ENCODE measurements around the gene LYZL1. TPM values are rescaled to one million over a fixed set of nuclear protein-coding genes. Genes with fewer than 3 reads are reported as not detected.

The LYZL1 gene
- total RNA-seq, 4 donors from 2014 or later: not detected

- ATAC-seq: no peak
- no peaks in the 10 kb centered on the region for H3K27me3 ChIP-seq
- TF ChIP-seq POLR2AphosphoS5 (IDR thresholded peaks at IDR 0.05) (no peak), EP300 (IDR thresholded peaks at IDR 0.05) (no peak), POLR2A (IDR thresholded peaks at IDR 0.05) (no peak), CTCF (IDR thresholded peaks at IDR 0.05) (no peak)
- H3K9me3 ChIP-seq: no peaks in the 10 kb centered on the region
- no peak overlapping the region for H3K4me3 ChIP-seq
- H3K36me3 ChIP-seq: no peaks in the 10 kb centered on the region
- H3K4me1 ChIP-seq: no peaks in the 10 kb centered on the region
- no peak overlapping the region for H3K27ac ChIP-seq
- 93 to 94% methylated on average over 2 to 3 of the region's 3 CpGs for WGBS, 2 donors (ENCODE audit: low coverage in 1 of 2)
These were observed 57.0 kb downstream of the LYZL1 start for GRCh38 chr10:29345910-29346209.

- 71% methylated on average over 8 of the region's 9 CpGs; no CpG with 5 or more reads in 1 of the 2 donors for WGBS, 2 donors (ENCODE audit: low coverage in 1 of 2)
- no peak for ATAC-seq
- Histone ChIP-seq H3K27ac (no peak overlapping the region), H3K4me3 (no peak overlapping the region), H3K4me1 (no peaks in the 10 kb centered on the region), H3K36me3 (no peaks in the 10 kb centered on the region), H3K9me3 (no peaks in the 10 kb centered on the region), H3K27me3 (no peaks in the 10 kb centered on the region)
- TF ChIP-seq EP300 (IDR thresholded peaks at IDR 0.05) (no peak), CTCF (IDR thresholded peaks at IDR 0.05) (no peak), POLR2A (IDR thresholded peaks at IDR 0.05) (no peak), POLR2AphosphoS5 (IDR thresholded peaks at IDR 0.05) (no peak)
These were observed 57.6 kb downstream of the LYZL1 start for GRCh38 chr10:29346296-29347001.

- H3K9me3 ChIP-seq: no peaks in the 10 kb centered on the region
- no peaks in the 10 kb centered on the region for H3K36me3 ChIP-seq
- peaks cover 0 to 9% (median 0%) of the 10 kb centered on the region in 3 donors for H3K4me1 ChIP-seq
- TF ChIP-seq CTCF (IDR thresholded peaks at IDR 0.05) (no peak), POLR2A (IDR thresholded peaks at IDR 0.05) (no peak), POLR2AphosphoS5 (IDR thresholded peaks at IDR 0.05) (no peak), EP300 (IDR thresholded peaks at IDR 0.05) (no peak)
- no peak overlapping the region for H3K4me3 ChIP-seq
- ATAC-seq: no peak
- H3K27ac ChIP-seq: no peak overlapping the region
- no peaks in the 10 kb centered on the region for H3K27me3 ChIP-seq
- WGBS, 2 donors (ENCODE audit: low coverage in 1 of 2): 73 to 100% methylated on average over 1 to 5 of the region's 5 CpGs
These were observed 60.0 kb downstream of the LYZL1 start for GRCh38 chr10:29348836-29349235.

- Histone ChIP-seq H3K4me1 (peaks cover 0 to 24% (median 0%) of the 10 kb centered on the region in 3 donors), H3K36me3 (no peaks in the 10 kb centered on the region), H3K27me3 (no peaks in the 10 kb centered on the region), H3K27ac (no peak overlapping the region), H3K4me3 (no peak overlapping the region), H3K9me3 (no peaks in the 10 kb centered on the region)
- WGBS, 2 donors (ENCODE audit: low coverage in 1 of 2): 33 to 46% methylated on average over 2 to 3 of the region's 3 CpGs
- TF ChIP-seq POLR2AphosphoS5 (IDR thresholded peaks at IDR 0.05): no peak
- TF ChIP-seq POLR2A (IDR thresholded peaks at IDR 0.05): no peak
- TF ChIP-seq EP300 (IDR thresholded peaks at IDR 0.05): no peak
- TF ChIP-seq CTCF (IDR thresholded peaks at IDR 0.05): no peak
- no peak for ATAC-seq
These were observed 64.4 kb downstream of the LYZL1 start for GRCh38 chr10:29353305-29353704.

- Histone ChIP-seq H3K27ac (no peak overlapping the region), H3K9me3 (no peaks in the 10 kb centered on the region), H3K27me3 (no peaks in the 10 kb centered on the region), H3K4me3 (no peak overlapping the region), H3K4me1 (peaks cover 0 to 24% (median 0%) of the 10 kb centered on the region in 3 donors), H3K36me3 (no peaks in the 10 kb centered on the region)
- WGBS, 2 donors (ENCODE audit: low coverage in 1 of 2): 60 to 69% methylated on average over 1 to 3 of the region's 3 CpGs
- no peak for TF ChIP-seq EP300 (IDR thresholded peaks at IDR 0.05)
- no peak for TF ChIP-seq POLR2AphosphoS5 (IDR thresholded peaks at IDR 0.05)
- no peak for ATAC-seq
These were observed 65.2 kb downstream of the LYZL1 start for GRCh38 chr10:29353887-29354561.

Measured in gastroesophageal sphincter (tissue), 4 donors.